Choroid plexus epithelial cell (primary cell): ENCODE measurements around the gene RNASE13.

Experiments
- DNase-seq: peaks from one replicate; pipeline ENCODE4 v3.0.0-alpha.2; 2010; ENCODE audit warnings: low read depth
- H3K4me3 ChIP-seq: 2 replicates; pipeline ENCODE4 v1.5.1; 2011; ENCODE audit warnings: low read depth, mild to moderate bottlenecking, control low read depth, low read length, moderate library complexity
- CTCF ChIP-seq: conservative IDR thresholded peaks from 2 replicates; pipeline ENCODE4 v1.5.1; 2011; ENCODE audit warnings: low read depth, mild to moderate bottlenecking, control low read depth, inconsistent platforms, low read length, moderate library complexity

The RNASE13 gene

GRCh38 chr14:21075719-21076437, 41.3 kb upstream of the RNASE13 start:
- no peak for DNase-seq
- H3K4me3 ChIP-seq: no peak overlapping the region
- no peak for TF ChIP-seq CTCF

GRCh38 chr14:21074398-21075272, 40.0 kb upstream of the RNASE13 start:
- H3K4me3 ChIP-seq: no peak overlapping the region
- no peak for TF ChIP-seq CTCF
- DNase-seq: no peak

GRCh38 chr14:21073921-21074320, 39.3 kb upstream of the RNASE13 start:
- no peak for DNase-seq
- H3K4me3 ChIP-seq: no peak overlapping the region
- TF ChIP-seq CTCF: no peak

- no peak for TF ChIP-seq CTCF
- no peak overlapping the region for H3K4me3 ChIP-seq
- DNase-seq: no peak
Observed at GRCh38 chr14:21072781-21073339, 38.3 kb upstream of the RNASE13 start.

GRCh38 chr14:21072031-21072473, 37.4 kb upstream of the RNASE13 start:
- peak; percentile 30 for TF ChIP-seq CTCF
- peak overlapping the region; percentile 78 for H3K4me3 ChIP-seq
- DNase-seq: peak; percentile 82

GRCh38 chr14:21071225-21072030, 36.8 kb upstream of the RNASE13 start:
- H3K4me3 ChIP-seq: peak overlapping the region; percentile 78
- peak; percentile 95 for DNase-seq
- TF ChIP-seq CTCF: peak; percentile 17
